ENCODE data around the gene TMEM163. TPM values are rescaled to one million over a fixed set of nuclear protein-coding genes. Genes with fewer than 3 reads are reported as not detected.

The TMEM163 gene
- total and polyA plus RNA-seq, 9 donors = 0.24 to 3.6 (median 1.5) TPM

DNA sequence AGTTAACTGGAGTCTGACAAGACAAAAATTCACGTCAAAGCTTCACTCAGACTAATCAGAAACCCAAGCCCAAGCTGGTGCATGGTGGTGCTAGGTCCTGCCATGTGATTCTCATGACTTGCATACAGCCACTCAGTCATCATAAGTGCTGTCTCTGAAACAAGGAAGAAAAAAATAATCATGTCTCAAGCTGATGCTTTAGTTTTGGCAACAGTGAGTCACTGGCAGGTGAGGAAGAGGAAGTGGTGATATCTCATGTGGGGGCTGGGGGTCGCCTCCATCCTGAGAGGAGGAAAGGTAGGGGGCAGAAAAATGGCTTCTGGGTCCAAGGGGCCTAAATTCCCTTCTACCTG is 136.3 kb downstream of the TMEM163 start:
- no peak for TF ChIP-seq POLR2A (IDR thresholded peaks at IDR 0.05)
- TF ChIP-seq, protein P1, sequence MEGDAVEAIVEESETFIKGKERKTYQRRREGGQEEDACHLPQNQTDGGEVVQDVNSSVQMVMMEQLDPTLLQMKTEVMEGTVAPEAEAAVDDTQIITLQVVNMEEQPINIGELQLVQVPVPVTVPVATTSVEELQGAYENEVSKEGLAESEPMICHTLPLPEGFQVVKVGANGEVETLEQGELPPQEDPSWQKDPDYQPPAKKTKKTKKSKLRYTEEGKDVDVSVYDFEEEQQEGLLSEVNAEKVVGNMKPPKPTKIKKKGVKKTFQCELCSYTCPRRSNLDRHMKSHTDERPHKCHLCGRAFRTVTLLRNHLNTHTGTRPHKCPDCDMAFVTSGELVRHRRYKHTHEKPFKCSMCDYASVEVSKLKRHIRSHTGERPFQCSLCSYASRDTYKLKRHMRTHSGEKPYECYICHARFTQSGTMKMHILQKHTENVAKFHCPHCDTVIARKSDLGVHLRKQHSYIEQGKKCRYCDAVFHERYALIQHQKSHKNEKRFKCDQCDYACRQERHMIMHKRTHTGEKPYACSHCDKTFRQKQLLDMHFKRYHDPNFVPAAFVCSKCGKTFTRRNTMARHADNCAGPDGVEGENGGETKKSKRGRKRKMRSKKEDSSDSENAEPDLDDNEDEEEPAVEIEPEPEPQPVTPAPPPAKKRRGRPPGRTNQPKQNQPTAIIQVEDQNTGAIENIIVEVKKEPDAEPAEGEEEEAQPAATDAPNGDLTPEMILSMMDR (IDR thresholded peaks at IDR 0.05) = no peak
- TF ChIP-seq EP300 (IDR thresholded peaks at IDR 0.05) = no peak
- no peaks in the 10 kb centered on the region for H3K9me3 ChIP-seq
- 75 to 83% (median 82%) methylated on average over 2 of the region's 2 CpGs for WGBS, 3 donors
- no peak for DNase-seq
- intact Hi-C loops (cut with DNase I) = no loop called here
- no peaks in the 10 kb centered on the region for H3K36me3 ChIP-seq
- no peak overlapping the region for H3K27ac ChIP-seq
- no peak overlapping the region for H3K4me3 ChIP-seq
- no peaks in the 10 kb centered on the region for H3K27me3 ChIP-seq
- peaks cover 2% of the 10 kb centered on the region for H3K4me1 ChIP-seq (ENCODE audit: insufficient read depth)

DNA sequence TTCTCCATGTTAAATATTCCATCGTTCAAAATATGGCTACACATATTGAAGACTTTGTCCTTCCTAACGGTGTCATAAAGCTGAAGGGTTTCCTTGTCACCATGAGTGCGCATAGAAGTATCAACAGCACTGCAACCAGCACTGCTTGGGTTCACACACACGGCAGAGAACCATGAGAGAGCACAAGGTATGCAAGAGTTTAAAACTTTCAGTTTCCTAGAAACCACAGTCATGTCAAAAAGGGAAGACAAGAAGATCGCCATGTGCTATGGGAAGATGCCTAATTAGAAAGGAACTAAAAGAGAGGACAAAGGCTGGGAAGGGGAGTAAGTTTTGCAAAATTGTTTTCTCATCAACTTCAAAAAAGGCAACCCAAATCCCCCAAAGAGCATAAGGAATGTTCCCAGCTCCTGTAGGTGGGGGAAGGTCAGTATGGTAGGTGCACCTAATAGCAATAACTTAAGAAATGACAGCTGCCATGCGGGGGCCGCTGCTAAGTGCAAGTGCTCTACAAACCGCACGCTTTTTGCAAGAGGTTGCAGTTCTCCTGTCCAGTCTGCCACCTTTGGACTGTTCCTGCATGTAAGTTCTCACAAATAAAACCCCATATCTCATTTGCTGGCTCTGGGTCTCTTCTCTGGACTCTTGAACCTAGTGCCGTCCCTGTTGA is 136.8 kb downstream of the TMEM163 start:
- intact Hi-C loops (cut with DNase I) = no loop called here
- no peaks in the 10 kb centered on the region for H3K9me3 ChIP-seq
- H3K27ac ChIP-seq = no peak overlapping the region
- H3K36me3 ChIP-seq = no peaks in the 10 kb centered on the region
- H3K4me3 ChIP-seq = no peak overlapping the region
- peaks cover 2% of the 10 kb centered on the region for H3K4me1 ChIP-seq (ENCODE audit: insufficient read depth)
- no peaks in the 10 kb centered on the region for H3K27me3 ChIP-seq
- 90 to 92% (median 91%) methylated on average over 10 of the region's 10 CpGs for WGBS, 3 donors
- TF ChIP-seq POLR2A (IDR thresholded peaks at IDR 0.05) (no peak), EP300 (IDR thresholded peaks at IDR 0.05) (no peak)
- TF ChIP-seq, protein P1 (IDR thresholded peaks at IDR 0.05) = no peak
- DNase-seq = no peak

DNA sequence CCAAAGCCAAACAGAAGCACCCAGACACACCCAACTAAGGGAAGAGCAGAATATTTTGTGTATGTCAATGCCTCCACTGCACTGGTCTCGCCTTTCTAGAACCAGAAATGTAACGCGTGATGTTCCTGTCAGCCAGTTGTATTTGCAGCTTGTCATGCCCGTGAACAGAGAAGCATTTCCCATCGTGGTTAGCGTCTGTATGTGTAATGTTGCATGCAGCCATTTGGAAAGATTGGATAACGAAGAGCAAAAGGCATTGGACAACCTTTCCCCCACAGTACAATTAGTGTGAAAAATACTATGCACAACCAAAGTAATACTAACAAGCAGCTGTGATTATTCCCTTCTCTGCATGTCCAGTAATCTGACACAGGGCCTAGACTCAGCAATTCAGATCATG is 140.5 kb downstream of the TMEM163 start:
- H3K27me3 ChIP-seq = no peaks in the 10 kb centered on the region
- no peaks in the 10 kb centered on the region for H3K9me3 ChIP-seq
- WGBS, 3 donors = 84 to 93% (median 87%) methylated on average over 7 of the region's 7 CpGs
- no peak for TF ChIP-seq POLR2A (IDR thresholded peaks at IDR 0.05)
- TF ChIP-seq EP300 (IDR thresholded peaks at IDR 0.05) = no peak
- TF ChIP-seq, protein P1 (IDR thresholded peaks at IDR 0.05) = no peak
- intact Hi-C loops (cut with DNase I) = no loop called here
- no peak overlapping the region for H3K4me3 ChIP-seq
- no peak for DNase-seq
- no peaks in the 10 kb centered on the region for H3K36me3 ChIP-seq
- no peak overlapping the region for H3K27ac ChIP-seq
- H3K4me1 ChIP-seq (ENCODE audit: insufficient read depth) = no peaks in the 10 kb centered on the region

DNA sequence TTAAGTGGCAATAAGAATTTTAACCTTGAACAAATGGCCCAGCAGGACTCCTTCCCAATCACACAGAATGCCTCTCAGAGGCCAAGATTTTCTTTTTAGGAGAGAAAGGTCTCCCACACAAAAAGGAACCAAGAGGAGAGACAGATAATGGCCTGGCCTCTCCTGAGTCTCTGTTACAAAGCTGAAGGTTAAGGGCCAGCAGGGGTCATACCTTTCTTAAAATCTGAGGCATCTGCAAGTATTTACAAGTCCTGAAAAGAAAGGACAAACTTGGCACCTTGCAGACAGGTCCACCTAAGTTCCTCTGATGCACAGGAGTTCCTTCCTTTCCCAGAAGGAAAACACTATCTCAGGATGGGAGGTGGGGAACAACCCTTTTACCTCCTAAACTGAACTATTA is 142.3 kb downstream of the TMEM163 start:
- H3K4me1 ChIP-seq (ENCODE audit: insufficient read depth) = no peaks in the 10 kb centered on the region
- TF ChIP-seq EP300 (IDR thresholded peaks at IDR 0.05) (no peak), POLR2A (IDR thresholded peaks at IDR 0.05) (no peak)
- TF ChIP-seq, protein P1 (IDR thresholded peaks at IDR 0.05) = no peak
- intact Hi-C loops (cut with DNase I) = no loop called here

More for the DNA sequence above, 142.3 kb downstream of the TMEM163 start:
- Histone ChIP-seq H3K9me3 (no peaks in the 10 kb centered on the region), H3K36me3 (no peaks in the 10 kb centered on the region), H3K27me3 (no peaks in the 10 kb centered on the region), H3K4me3 (no peak overlapping the region), H3K27ac (no peak overlapping the region)
- DNase-seq = no peak
